Retinal pigment epithelial cell (primary cell): Measurements from ENCODE around the gene TICAM1.
A peak's percentile ranks its signal among the peaks of the same experiment; 100 is the strongest.
"Not testable (repeated sequence)": the region's sequence is repeated elsewhere in the genome, so short reads cannot be mapped to it uniquely, and the experiment has no call there.

Experiments used
- DNase-seq: peaks from one replicate; pipeline ENCODE4 v3.0.0-alpha.2; 2010; ENCODE audit warnings: low read depth
- H3K4me3 ChIP-seq: 2 replicates; pipeline ENCODE4 v1.5.1; 2011; ENCODE audit warnings: mild to moderate bottlenecking, low read length, control low read depth, moderate library complexity
- TF ChIP-seq, protein P1 (sequence below): conservative IDR thresholded peaks from 2 replicates; pipeline ENCODE4 v1.5.1; 2011; ENCODE audit warnings: low read depth, low read length, control low read depth, inconsistent platforms

Gene TICAM1

DNA sequence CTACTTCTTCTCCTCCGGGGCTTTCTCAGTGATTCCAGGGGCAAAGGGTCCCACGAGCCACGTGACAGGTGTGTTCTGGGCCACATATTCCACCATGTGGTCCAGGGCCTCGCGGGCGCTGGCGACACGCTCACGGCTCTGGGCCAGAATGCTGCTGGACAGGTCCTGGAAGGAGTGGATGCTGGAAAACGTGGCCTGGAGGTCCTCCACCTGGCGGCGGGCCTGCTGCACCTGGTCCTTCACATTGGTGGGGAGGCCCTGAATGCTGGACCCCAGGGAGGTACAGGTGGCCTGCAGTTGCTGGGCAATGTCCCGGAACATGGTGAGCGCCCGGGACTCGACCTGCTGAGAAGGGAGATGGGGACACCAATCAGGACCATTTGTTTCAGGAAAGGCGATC lies 7.7 kb upstream of the TICAM1 start:
- TF ChIP-seq, protein P1, sequence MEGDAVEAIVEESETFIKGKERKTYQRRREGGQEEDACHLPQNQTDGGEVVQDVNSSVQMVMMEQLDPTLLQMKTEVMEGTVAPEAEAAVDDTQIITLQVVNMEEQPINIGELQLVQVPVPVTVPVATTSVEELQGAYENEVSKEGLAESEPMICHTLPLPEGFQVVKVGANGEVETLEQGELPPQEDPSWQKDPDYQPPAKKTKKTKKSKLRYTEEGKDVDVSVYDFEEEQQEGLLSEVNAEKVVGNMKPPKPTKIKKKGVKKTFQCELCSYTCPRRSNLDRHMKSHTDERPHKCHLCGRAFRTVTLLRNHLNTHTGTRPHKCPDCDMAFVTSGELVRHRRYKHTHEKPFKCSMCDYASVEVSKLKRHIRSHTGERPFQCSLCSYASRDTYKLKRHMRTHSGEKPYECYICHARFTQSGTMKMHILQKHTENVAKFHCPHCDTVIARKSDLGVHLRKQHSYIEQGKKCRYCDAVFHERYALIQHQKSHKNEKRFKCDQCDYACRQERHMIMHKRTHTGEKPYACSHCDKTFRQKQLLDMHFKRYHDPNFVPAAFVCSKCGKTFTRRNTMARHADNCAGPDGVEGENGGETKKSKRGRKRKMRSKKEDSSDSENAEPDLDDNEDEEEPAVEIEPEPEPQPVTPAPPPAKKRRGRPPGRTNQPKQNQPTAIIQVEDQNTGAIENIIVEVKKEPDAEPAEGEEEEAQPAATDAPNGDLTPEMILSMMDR = no peak
- H3K4me3 ChIP-seq = no peak overlapping the region
- no peak for DNase-seq

DNA sequence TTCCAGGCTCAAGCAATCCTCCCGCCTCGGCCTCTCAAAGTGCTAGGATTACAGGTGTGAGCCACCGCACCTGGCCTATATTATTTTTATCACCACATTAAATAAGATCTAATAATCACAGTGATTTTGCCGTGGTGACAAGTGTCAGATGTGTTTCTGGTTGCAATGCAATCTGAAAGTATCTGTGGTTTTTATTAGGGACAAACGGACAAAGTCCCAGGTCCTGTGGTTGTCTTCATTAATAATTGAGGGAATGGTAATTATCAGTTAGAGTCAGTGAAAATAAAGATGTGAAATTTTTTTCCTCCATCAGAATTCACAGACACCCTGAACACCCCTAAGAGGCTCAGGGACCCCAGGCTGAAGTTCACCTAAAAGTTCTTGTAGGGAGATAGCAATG lies 1.3 kb upstream of the TICAM1 start:
- DNase-seq = no peak
- TF ChIP-seq, protein P1 = no peak
- H3K4me3 ChIP-seq = no peak overlapping the region

DNA sequence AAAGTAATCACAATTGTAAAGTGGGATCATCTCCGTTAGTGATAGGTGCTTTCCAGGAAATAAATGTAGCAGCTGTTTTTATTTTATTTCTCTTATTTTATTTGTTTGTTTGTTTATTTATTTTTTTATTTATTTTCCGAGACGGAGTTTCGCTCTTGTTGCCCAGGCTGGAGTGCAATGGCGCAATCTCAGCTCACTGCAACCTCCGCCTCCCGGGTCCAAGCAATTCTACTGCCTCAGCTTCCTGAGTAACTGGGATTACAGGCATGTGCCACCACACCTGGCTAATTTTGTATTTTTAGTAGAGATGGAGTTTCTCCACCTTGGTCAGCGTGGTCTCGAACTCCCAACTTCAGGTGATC lies 448 bp upstream of the TICAM1 start:
- H3K4me3 ChIP-seq = peak overlapping the region; percentile 64
- not testable (repeated sequence) for DNase-seq

DNA sequence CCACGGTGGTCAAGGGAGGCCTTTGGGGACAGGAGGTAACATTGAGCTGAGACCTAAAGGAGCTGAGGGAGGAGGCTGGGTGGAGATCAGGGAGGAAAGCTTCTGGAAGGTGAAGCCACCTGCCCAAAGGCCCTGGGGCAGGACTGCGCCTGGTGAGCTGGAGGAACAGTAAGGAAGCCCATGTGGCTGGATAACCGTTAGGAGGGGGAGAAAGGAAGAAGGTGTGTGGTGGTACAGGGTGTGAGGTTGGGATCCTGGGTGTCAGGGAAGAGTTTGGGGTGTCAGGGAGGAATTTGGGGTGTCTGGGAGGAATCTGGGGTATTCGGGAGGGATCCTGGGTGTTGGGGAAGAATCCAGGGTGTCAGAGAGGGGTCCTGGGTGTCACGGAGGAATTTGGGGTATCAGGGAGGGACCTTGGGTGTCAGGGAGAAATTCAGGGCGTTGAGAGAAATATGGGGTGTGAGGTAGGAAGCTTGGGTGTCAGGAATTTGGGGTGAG lies 695 bp downstream of the TICAM1 start:
- DNase-seq = no peak

DNA sequence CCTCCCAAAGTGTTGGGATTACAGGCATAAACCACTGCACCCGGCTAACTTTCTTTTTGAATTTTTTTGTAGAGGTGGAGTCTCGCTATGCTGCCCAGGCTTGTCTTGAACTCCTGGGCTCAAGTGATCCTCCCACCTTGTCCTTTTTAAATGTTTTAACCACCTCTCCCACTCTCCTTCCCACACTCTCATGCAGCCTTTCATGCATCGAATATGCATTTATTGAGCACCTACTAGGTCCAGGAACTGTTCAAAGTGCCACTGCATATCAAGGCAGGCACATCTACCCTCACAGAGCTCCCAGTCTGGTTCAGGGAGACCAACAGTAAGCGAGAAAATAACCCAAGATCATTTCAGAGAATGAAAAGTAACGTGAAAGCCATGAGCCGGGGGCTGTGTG lies 1.2 kb downstream of the TICAM1 start:
- DNase-seq = no peak
- no peak overlapping the region for H3K4me3 ChIP-seq
- TF ChIP-seq, protein P1 = no peak

More for the DNA sequence above, 695 bp downstream of the TICAM1 start:
- H3K4me3 ChIP-seq = peak overlapping the region; percentile 64
- TF ChIP-seq, protein P1 = no peak

DNA sequence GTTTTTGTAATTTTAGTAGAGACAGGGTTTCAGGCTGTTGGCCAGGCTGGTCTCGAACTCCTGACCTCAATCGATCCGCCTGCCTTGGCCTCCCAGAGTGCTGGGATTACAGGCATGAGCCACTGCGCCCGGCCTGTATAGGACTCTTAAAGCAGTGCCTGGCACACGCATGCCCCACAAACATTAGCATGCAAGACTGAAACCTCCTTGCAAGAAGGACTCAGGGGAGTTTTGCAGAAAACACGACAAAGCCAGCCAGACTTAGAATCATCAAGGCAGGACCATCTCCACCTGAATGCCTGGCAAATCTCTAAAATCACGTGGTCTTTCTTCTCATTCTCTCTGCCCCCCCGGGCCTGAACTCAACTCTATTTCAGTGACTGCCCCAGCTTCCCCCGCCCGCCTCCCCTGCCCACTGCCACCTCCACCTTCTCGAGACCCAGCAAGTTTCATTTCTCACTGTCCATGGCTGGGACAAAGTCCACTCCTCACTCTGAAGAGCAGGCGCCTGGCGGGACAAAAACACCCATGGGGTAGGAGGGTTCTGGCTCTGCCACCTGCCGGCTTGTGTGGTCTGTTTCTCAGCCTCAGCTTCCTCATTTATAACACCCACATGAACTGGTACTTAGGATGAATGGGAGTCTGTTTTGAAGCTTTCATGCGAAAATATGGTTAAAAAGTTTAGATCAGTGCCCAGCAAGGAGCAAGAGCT lies 2.4 kb downstream of the TICAM1 start:
- no peak overlapping the region for H3K4me3 ChIP-seq
- TF ChIP-seq, protein P1 = peak; percentile 29
- no peak for DNase-seq

DNA sequence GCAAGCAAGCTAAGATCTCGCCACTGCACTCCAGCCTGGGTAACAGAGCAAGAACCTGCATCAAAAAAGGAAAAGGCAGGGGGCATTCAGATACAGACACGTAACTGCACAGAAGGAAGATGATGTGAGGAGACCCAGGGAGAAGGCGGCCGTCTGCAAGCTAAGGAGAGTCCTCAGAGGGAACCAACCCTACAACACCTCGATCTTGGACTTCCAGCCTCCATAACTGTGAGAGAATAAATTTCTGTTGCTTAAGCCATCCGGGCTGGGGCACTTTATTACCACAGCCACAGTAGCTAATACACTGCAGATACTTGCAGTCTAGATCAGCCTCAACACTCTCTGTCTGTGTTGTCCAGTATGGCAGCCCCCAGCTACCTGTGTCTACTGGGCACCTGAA lies 7.9 kb downstream of the TICAM1 start:
- H3K4me3 ChIP-seq = no peak overlapping the region
- TF ChIP-seq, protein P1 = no peak
- DNase-seq = no peak

DNA sequence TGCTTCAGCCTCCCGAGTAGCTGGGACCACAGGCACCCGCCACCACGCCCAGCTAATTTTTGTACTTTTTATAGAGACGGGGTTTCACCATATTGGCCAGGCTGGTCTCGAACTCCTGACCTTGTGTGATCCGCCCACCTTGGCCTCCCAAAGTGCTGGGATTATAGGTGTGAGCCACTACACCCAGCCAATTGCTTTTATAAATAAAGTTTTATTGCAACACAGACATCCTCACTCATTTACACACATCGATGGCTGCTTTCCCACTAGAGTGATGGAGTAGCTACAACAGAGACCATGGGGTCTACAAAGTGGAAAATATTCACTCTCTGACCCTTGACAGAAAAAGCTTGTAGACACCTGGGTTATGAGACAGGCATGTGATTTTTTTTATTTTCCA lies 9.2 kb downstream of the TICAM1 start:
- DNase-seq, H3K4me3 ChIP-seq: not testable (repeated sequence)
